Stomach smooth muscle (tissue), 2 donors: ENCODE measurements around the gene TP53RK.

Experiments
- H3K27ac ChIP-seq: one replicate; pipeline ENCODE4 v1.7.0; 2013; ENCODE audit warnings: mild to moderate bottlenecking, low read length, inconsistent platforms
- H3K27me3 ChIP-seq, 2 donors: one replicate each; pipeline ENCODE4 v1.7.0; 2013; ENCODE audit warnings: low read length in 2 of 2; ENCODE audit not compliant: insufficient read depth in 2 of 2, control insufficient read depth in 1 of 2
- H3K36me3 ChIP-seq, 2 donors: one replicate each; pipeline ENCODE4 v1.7.0; 2013; ENCODE audit warnings: low read length in 2 of 2; ENCODE audit not compliant: control insufficient read depth in 2 of 2, insufficient read depth in 2 of 2
- H3K4me1 ChIP-seq: one replicate; pipeline ENCODE4 v1.7.0; 2013; ENCODE audit warnings: low read length; ENCODE audit not compliant: control insufficient read depth, insufficient read depth
- H3K4me3 ChIP-seq, 2 donors: one replicate each; pipeline ENCODE4 v1.7.0; 2013; ENCODE audit warnings: low read length in 2 of 2
- H3K9ac ChIP-seq, 2 donors: one replicate each; pipeline ENCODE4 v1.7.0; 2013; ENCODE audit warnings: low read length in 2 of 2, mild to moderate bottlenecking in 1 of 2
- H3K9me3 ChIP-seq, 2 donors: one replicate each; pipeline ENCODE4 v1.7.0; 2013; ENCODE audit warnings: low read length in 2 of 2; ENCODE audit not compliant: control insufficient read depth in 2 of 2
- donor health status: healthy.
- donor health status: Pancreatic carcinoma.

TP53RK gene

DNA sequence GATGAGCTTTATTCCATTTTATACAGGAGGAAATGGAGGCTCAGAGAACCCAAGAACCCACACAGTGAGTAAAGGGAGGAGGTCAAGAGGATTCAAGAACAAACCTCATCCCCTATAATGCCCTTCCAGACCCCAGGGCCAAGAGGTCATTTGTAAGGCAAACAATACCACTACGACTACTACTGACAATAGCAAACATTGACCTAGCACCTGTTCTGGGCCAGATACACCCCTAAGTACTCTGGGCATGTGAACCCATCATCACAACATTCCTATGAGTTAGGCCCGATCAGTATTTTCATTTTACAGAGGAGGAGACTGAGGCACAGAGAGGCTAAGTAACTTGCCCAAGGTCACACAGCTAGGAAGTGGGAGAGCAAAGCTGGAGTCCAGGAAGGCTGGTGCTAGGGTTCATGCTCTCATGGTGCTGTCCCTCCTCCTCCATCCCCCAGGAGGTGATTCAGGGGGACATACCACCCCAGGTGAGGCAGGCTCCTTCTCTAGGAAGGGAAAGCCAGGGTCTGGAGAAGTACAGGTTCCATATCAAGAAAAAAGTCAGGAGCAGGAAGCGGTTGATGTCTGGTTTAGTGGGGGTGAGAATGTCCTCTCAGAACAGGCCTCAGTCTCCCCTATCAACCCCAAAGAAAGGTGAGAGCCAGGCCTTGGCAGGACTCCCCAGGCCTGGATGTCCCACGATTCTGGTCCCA, 51.7 kb downstream of the TP53RK start:
- peaks cover 0 to 2% of the 10 kb centered on the region in 2 donors for H3K27me3 ChIP-seq
- no peak overlapping the region for H3K9ac ChIP-seq
- H3K36me3 ChIP-seq, result no peaks in the 10 kb centered on the region
- no peaks in the 10 kb centered on the region for H3K4me1 ChIP-seq
- H3K27ac ChIP-seq, result no peak overlapping the region
- no peak overlapping the region for H3K4me3 ChIP-seq
- peaks cover 0 to 3% of the 10 kb centered on the region in 2 donors for H3K9me3 ChIP-seq

DNA sequence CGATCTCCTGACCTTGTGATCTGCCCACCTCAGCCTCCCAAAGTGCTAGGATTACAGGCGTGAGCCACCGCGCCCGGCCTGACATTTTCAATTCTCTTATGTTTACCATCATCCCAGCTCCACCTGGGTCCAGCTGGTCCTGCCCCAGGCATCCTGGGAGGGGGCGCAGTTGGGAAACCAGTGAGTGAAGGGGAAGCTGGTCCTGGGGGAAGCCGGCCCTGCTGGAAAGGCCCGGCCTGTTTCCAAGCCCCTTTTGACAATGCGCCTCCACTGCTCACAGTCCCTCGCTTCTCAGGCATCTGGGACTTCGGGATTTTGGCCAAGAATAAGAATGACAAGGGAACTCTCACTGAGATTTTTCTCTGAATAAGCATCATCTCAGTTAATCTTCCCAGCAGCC, 52.2 kb downstream of the TP53RK start:
- Histone ChIP-seq H3K4me3 (no peak overlapping the region), H3K9ac (no peak overlapping the region), H3K36me3 (no peaks in the 10 kb centered on the region), H3K9me3 (peaks cover 0 to 3% of the 10 kb centered on the region in 2 donors), H3K27ac (no peak overlapping the region), H3K4me1 (no peaks in the 10 kb centered on the region), H3K27me3 (peaks cover 0 to 2% of the 10 kb centered on the region in 2 donors)

DNA sequence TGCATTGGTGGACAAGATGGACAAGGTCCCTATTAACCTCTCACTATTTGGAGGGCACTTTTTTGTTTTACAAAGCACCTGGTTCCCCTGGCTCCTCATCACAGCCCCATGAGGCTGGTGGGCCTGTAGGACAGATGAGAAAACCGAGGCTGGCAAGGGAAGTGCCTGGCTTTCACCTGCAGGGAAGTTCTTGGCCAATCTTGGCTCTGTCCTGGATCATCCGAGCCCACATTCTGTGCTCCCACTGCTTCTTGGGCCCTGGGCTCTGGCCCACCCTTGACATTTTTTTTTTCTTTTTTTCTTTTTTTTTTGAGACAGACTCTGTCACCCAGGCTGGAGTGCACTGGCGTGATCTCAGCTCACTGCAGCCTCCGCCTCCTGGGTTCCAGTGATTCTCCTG, 52.7 kb downstream of the TP53RK start:
- Histone ChIP-seq H3K9ac (no peak overlapping the region), H3K27ac (no peak overlapping the region), H3K4me1 (no peaks in the 10 kb centered on the region), H3K27me3 (peaks cover 0 to 2% of the 10 kb centered on the region in 2 donors), H3K9me3 (peaks cover 0 to 3% of the 10 kb centered on the region in 2 donors), H3K4me3 (no peak overlapping the region), H3K36me3 (no peaks in the 10 kb centered on the region)

DNA sequence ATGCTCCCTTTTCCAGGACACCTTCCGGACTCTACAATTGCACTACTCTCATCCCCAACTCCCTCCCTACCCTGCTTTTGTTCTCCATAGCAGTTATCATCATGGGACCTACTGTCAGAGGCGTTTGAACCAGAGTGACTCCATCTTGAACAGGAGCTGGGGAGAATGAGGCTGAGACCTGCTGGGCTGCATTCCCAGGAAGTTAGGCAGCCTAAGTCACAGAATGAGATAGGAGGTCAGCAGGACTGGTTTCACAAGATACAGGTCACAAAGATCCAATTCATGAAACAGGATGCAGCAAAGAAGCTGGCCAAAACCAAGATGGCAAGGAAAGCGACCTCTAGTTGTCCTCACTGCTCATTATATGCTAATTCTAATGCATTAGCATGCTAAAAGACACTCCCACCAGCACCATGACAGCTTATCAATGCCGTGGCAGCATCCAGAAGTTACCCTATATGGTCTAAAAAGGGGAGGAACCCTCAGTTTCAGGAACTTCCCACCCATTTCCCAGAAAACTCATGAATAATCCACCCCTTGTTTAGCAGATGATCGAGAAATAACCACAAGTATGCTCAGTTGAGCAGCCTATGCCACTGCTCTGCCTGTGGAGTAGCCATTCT, 53.6 kb downstream of the TP53RK start:
- Histone ChIP-seq H3K4me1 (no peaks in the 10 kb centered on the region), H3K27ac (no peak overlapping the region)

DNA sequence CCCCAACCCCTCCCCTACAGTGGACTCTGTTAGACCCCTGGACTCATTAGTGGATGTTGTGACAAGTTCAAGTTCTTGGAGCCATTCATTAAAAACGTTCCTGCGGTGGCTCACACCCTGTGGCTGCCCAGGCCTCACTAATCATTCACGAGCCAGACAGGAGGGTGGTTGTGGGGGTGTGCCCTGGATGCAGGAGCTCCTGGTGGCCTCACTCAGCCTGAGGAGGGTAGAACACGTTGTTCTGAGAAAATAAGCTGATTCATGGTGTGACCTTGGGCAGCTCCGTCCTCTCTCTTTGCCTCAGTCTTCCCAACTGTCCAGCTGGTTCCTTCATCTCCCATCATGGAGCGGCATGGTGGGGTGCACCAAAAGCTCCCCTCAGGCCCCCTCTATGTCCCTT, 54.7 kb downstream of the TP53RK start:
- Histone ChIP-seq H3K9ac (no peak overlapping the region), H3K27me3 (peaks cover 0 to 2% of the 10 kb centered on the region in 2 donors), H3K9me3 (peaks cover 6 to 10% of the 10 kb centered on the region in 2 donors), H3K36me3 (no peaks in the 10 kb centered on the region), H3K27ac (no peak overlapping the region), H3K4me3 (no peak overlapping the region), H3K4me1 (no peaks in the 10 kb centered on the region)

More for the DNA sequence above, 53.6 kb downstream of the TP53RK start:
- H3K27me3 ChIP-seq, result peaks cover 0 to 2% of the 10 kb centered on the region in 2 donors
- H3K36me3 ChIP-seq, result no peaks in the 10 kb centered on the region
- H3K4me3 ChIP-seq, result no peak overlapping the region
- H3K9me3 ChIP-seq, result peaks cover 0 to 3% of the 10 kb centered on the region in 2 donors
- H3K9ac ChIP-seq, result no peak overlapping the region
